ENCODE data around the gene NEURL1B.

NEURL1B gene

DNA sequence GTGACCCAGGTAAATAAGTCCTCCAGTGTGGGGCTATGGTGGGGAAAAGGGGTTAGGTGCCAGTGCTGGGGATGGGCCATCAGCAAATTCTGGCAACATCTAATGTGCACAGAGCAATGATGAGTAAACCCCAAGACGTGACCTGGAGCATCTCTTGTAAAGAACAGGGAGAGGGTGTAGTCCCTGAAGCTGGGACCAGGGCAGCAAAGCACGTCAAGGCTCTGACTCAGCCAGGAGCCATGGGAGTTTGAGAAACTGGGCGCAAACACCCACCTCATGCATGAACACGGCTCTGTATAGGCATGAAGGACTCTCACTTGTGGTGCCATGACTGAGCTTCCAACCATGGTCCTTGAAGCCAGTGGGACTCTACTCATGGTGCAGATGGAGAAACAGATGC, 78.1 kb downstream of the NEURL1B start:
- DNase-seq, result no peak

DNA sequence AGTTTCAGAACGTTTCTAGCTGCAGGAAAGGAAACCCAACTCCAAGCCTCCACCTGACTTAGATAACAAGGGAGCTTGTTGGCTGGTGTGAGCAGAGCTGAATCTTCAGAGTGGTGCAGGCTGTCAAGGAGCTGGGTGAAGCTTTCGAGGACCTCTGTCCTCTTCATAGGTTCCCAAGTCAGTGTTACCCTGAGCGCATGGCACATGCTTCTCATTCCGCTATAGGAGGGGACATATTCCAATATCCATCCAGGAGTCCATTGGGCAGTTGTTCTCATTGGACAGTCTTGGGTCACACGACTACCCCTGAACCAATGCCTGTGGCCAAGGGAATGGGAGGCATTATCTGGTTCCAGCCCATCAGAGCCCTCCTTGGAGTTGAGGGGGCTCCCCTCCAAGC, 79.6 kb downstream of the NEURL1B start:
- no peak for DNase-seq

DNA sequence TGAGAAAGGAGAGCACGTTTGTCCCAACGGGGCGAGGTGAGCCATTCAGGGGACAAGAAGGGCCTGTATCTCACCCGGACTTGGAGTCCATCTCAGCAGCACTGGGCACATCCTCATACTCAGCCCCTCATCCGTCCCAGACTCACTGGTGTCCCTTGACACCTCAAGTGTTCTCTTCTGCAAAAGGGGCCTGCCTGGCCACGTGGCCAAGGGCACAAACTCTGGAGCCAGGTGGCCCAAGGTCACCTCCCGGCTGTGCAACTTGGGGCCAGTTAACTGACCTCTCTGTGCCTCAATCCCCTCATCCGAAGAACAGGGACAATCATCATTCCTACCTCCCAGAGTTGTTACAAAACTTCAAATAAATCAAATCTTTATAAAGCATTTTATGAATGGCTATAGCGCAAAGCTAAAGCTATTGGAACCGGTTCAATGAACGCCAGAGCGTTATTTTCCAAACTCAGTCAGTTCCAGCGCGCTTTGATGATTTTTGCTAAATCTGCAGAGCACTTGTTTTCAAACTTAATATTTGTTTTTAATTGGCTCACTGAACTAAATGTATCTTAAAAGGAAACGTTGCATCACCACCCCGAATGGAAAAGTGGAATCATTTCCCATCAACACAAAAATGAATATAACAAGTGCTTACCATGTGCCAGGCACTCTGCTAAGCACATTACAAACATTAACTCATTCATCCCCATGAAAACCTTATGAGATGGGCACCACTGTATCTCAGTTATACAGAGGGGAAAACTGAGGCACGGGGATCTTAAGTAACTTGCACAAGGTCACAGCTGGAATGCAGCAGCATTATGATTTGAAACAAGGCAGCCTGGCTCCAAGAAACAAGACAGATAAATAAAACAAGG, 80.6 kb downstream of the NEURL1B start:
- DNase-seq, result no peak

DNA sequence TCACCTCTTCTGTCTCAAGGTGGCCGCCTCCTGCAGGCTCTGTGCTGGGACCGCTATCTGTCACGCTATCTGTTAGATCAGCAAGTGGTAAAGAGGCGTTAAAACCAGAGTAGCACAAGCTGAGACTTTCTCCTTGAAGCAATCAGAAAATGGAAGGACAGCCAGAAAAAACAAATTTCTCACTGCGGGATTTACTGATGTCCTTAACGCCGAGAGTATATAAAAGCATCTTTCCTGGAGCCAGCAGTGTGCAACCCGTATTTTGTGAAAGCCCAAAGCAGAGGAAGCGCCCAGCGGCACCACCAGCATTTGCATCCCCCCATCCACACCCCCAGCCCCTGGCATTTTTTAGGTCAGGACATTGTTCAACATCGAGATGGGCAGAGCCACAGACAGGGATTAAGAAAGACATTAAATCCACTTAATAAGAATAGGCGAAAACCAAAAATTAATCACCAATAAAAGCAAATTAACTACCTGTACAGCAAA, 81.3 kb downstream of the NEURL1B start:
- DNase-seq, result peak; percentile 48 to 64

DNA sequence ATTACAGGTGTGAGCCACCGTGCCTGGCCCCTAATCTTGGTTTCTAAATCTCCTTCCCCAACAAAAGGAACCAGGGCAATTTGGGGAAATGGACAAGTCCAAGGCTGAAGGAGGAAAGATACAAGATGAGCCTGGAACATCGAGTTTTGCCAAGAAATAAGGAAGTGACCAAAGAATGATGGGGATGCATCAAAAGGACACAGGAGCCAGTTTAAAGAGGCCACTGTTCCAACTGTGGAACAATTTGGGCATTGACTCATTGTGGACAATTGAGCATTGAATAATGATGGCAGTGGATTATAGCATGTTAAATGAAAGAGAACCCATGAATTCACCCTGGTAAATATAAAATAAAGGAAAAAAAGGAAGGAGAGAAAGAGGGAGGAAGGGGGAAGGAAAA, 82.4 kb downstream of the NEURL1B start:
- no peak for DNase-seq

DNA sequence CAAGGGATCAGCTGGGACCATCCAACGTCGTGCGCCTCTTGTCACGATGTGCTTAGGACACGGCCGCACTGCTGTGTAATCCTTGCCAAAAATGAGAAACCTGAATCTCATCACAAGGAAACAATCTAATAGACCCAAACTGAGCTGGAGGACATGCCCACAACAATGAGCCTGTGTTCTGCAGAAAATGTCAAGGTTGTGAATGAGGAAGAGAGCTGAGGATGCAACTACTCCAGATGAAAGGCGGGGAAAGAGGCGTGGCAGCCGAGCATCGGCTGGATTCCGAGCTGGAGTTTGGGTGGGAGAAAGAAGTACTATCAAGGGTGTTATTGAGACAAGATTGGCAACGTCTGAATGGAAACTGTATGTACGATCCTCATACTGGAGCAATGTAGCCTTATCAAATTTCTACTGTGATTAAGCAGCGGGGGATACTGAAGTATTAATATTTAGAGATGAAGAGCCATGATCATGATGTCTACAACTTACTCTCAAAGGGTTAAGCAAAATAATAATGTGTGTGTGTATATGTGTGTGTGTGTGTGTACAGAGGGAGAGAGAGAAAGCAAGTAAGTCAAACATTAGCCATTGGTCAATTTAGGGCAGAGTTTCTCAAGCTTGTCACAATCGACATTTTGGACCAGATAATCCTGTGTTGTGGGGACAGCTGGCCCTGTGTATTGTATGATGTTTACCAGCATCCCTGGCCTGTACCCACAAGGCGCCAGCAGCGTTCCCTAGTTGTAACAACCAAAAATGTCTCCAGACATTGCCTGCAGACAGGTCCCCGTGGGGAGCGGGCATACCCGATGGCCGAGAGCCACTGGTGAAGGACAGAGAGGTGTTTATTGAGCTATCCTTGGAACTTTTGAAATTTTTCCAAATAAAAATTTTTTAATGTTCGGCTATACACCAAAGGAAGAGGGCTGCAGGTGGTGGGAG, 83.5 kb downstream of the NEURL1B start:
- DNase-seq, result no peak

DNA sequence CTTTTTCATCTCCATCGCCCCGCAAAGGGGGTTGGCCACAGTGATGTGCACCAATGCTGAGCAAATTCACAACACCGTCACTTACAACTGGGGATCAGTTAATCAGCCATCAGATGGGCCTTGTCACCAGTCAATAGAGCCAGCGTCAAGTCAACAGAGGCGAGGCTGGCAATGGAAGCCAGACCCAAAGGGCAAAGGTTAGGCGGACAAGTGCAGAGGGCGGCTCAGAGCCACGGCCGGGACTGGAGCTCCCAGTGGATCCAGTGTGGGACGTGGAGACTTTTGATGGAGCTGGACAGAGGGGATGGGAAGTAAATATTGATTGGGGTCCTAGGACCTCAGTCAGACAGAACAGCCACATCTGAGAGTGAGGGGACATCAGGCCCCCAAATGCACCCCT, 84.2 kb downstream of the NEURL1B start:
- no peak for DNase-seq

DNA sequence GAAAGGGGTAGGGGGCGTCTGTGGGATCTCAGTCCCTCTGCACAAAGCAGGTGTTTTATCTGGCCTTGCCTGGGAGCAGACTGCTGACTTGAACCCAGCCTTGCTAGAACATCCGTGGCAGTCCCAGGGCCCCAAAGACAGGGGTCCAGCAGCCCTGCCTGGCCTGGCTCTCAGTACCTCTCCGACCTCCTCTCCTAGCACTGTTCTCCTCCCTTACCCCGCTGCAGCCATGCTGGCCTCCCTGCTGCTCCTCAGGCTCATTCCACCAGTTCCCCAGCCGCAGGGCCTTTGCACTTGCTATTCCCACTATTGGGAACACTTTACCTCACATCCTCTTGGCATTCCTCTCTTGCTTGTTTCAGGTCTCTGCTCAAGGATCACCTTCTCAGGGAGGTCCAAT, 84.7 kb downstream of the NEURL1B start:
- DNase-seq, result no peak

DNA sequence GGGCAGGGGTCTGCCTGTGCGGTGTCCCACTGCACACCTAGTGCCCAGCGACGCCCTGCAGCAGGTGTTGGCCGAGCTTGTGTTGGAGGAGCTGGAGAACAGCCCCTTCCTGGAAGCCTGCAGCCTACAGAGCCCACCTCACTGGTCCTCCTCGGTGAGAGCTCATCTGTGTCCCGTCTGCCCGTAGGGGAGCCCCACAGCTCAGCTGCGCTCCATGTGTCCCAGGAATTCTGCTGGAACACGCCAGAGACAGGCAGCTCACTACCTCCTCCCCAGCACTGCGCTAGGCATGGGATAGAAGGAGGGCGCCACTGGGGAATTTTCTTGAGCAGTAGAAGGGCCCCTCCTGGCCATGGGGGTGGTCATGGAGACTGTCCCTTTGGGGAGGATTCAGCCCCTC, 85.9 kb downstream of the NEURL1B start:
- DNase-seq, result no peak

DNA sequence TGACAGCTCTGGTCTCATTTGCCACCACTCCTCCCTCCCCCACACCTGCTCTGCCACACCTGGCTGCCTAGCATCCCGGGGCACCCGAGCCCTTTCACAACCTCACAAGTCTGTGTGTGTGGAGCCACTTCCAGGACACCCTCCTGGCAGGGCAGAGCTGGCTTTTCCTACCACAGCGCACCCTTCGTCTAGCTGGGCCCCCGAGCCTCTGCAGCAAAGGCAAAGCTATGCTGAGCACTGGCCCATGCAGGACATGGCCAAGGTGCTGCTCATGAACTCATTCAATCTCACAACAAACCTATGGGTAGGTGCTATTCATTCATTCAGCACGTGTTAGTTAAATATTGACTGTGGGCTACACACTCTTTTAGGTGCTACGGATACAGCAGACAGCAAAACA, 86.5 kb downstream of the NEURL1B start:
- no peak for DNase-seq

DNA sequence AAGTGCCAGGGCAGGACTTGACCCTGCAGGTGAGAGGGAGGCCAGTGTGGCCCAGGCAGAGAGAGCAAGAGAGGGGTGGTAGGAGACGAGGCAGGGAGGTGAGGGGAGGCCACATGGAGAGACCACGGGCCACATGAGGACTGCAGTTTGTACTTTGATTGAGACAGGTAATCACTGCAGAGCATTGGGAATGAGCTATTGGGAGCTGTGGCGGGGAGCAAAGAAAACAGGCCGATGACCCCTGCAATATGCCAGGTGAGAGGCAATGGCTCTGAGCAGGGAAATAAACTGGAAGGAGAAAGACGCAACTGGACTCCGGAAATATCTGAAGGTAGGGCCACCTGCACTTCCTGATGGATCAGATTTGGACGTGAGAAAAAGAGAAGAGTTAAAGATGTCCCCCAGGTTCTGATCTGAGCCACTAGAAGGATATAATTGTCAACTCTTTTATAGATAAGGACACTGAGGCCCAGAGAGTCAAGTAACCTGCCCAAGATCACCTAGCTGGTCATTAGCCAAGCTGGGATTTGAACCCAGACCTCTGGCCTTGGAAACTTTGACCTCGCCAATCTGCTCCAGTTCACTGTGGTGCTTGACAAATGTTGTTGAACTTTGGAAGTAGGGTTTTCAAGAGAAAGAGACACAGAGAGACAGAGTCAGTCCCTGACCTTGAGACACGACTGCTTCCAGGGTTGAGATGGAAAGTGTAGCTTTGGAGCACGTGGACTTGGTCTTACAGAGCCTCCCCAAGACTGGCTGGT, 87.6 kb downstream of the NEURL1B start:
- DNase-seq, result no peak

DNA sequence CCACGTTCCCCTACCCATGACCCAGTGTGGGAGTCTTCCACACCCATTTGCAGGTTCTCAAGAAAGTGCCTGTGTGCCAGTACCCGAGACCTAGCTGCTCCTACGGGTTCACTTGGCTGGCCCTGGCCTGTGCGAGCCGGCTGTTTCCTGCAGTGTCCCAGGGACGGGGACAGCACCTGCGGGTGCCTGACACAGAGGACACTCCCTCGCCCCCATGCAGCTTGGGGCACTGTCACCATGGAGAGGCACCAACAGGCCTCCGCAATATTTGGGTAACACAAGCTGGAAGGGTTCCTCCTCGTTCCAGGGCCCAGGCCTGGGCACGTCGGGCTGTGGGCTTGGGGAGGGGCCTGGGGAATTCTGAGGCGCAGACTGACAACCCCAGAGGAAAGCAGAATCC, 88.5 kb downstream of the NEURL1B start:
- DNase-seq, result no peak

DNA sequence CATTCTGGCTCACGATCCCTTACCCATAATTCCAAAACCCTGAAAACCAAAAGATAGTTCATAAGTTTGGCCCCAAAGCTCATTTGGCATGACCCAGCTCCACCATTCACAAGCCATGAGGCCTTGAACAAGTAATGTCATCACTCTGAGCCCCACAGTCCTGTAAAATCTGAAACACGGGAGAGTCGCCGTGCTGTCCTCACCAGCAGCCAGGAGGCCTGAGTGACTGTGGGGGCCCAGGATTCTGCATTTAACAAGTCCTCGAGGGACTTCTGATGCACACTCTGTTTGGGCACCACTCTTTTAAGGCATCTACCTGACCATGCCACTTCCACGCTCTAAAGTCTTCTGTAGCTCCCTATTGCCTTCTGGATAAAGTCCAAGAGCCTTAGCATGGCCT, 89.2 kb downstream of the NEURL1B start:
- no peak for DNase-seq

DNA sequence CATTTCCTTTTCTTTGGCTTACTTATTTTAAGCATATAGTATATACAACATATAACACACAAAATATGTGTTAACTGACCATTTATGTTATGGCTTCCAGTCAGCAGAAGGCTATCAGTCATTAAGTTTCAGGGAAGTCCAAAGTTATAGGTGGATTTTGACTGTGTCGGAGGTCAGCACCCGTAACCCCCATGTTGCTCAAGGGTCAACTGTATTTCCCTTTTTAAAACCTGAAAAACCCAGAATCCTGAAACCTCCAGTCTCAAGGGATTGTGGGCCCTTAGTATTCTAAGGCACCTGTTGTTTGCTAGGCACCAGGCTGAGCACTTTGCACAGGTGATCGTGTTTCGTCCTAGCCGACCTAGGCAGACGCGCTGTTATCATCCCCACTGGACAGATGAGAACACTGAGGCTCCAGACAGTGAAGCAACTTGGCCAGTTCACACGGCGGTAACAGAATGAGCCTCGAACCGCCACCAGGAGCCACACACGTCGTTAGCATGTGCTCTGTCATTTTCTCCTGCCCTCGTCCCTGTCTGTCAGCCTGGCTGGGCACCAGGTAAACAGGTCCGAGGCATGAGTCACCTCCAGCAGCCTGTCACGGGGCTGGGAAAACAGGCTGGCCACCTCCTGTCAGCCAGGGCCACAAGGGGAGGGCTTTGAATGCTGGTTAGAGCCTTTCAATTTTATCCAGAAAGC, 90.1 kb downstream of the NEURL1B start:
- no peak for DNase-seq

DNA sequence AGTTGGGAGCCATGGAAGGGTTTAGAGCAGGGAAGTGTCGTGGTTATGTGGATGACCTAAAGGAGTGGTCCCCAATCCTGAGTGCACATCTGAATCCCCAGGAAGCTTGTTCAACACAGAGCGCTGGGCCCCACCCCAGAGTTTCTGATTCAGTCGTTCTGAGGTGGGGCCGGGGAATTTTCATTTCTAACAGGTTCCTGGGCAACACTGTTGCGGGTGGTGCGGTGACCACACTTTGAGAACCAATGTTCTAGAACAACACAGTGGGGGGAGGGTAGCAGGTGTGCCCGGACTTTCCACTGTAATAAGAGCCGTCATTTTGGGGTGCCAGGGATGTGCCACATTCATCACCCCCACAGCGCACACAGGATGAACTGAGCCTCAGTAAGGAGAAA, 90.6 kb downstream of the NEURL1B start:
- no peak for DNase-seq

DNA sequence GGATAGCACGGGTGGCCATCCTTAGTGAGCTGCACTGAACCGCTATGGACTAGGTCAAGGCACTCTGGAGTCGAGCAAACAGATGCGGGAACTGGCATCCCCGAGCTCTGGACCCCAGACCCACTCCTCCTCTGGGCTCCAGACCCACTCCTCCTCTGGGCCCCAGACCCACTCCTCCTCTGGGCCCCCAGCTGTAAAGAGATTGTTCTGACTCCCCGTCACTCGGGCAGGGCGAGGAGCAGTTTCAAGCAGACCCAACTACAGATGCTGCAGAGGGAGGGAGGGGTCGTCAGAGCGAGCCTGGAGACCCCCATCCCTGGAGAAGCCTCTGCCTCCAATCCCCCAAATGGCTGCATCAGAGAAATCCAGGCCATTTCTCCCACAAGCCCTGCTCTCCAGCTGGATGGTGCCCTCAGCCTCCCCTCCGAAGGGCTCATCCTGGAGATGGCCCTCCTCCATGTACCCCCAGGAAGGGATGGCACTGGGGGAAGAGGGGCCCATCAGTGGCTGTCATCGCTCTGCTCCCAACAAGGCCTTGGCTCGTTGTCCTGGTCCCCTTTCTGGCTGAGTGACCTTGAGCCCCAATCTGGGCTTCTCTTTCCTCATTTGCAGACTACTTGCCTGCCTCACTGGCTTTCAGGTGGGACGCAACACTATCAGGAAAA, 91.3 kb downstream of the NEURL1B start:
- DNase-seq, result no peak

DNA sequence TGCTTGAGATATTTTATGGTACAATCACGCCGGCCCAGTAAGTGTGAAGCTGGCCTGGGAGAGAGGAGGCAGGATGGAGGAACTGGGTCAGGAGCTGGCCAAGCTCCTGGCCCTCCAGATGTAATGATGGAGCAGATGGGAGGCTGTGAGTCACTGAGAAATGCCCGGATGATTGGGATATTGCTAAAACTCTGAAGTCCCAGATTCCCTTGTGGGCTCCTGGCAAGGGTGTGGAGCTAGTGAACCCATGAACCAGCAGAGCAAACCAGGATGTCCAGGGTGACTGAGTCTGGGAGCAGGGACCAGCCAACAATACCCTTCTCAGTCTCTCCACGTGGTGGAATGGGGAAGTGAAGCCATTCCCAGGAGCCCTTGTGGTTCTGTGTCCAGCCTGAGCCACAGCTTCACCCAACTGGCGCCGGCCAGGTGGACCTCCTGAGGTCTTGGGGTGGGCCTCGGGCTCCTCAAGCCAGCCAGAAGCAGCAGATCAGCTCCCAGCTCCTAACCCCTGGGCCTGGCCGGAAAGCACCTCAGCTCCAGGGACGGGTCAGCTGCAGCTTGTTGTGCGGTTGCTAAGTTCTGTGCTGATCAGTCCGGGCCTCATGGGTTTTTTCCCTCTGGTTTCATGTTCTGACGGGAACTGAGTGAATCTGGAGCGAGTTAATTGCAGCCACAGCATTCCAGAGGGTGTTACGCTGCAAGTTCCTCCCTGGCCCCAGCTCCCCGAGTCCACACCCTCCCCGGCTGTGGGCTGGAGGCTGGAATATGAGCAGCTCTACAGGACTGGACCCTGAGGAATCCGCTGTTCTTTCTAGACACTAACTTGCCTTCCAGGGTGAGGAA, 92.3 kb downstream of the NEURL1B start:
- no peak for DNase-seq

DNA sequence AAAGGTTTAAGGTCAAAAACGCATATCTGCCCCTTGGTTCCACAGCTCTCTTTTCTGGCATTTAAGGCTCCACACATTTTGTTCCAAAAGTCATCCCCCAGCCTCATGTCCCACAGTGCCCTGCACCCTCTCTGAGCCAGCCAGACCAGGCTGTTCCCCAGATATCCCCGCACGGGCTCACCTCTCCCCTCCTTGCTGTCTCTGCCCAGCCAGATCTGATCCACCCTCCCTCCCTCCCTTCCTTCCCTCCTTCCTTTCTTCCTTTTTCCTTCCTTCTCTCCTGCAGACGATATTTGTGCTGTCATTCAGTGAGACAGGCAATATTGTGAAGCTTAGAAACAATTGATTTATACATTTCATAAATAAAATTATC, 92.9 kb downstream of the NEURL1B start:
- no peak for DNase-seq

DNA sequence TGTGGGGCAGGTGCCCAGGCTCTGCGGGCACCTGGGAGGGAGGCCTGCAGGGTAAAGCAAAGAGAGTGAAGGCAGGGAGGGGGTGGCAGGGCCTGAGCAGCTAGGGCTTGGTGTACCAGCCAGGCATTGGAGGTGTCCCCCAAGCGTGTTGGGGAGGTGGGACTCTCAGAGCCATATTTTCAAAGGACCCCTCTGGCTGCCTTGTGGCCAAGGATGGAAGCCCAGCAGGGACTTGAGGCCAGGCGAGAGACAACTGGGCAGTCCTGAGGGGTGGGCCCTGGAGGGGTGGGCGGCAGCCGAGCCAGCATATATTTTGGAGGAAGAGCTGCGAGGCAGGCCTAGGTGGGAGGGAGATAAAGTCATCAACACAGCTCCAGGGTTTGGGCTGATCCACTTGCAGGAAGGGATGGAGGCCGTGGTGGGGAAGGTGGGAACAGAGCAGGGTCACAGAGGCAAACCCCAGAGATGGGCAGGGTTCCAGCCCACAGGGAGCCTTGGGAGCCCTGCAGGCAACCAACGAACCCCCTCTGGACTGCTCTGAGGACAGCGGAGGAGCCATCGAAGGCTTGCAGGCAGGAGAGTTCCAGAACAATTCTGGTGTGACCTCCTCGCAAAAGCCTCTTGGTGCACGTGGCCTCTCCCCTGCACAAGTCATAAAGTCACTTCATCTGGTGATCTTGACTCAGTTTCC, 94.2 kb downstream of the NEURL1B start:
- no peak for DNase-seq

DNA sequence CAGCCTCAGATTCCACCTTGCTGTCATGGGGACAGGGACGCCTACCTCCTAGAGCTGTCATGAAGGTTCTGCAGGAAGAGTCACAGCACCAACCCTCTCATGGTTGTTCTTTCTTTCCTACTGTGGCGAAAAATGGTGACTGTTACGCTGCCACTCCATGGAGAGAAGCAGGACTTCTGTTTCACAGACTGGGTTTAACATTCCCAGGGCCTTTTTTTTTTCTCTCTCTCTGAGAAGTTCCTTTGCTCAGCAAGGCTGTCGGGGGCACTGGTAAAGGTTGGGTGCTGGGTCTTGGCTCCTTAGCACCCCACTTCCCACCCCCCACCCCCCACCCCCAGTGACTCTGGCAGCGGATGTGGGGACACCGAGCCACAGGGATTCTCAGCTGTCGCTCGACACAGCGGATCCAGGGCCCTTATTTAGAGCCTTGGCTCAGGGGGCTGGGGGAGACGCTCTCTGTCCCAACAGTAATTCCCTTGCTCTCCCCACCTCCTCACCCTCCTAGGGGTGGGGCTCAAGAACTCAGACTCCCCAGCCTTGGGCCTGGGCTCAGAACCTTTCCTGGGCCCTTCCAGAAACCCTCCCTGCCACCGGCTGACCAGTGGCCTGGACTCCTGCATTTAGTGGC, 95.6 kb downstream of the NEURL1B start:
- DNase-seq, result no peak
